Trophoblast cell (in vitro differentiated cells and primary cell): ENCODE measurements around the gene PITRM1. TPM values are rescaled to one million over a fixed set of nuclear protein-coding genes. Genes with fewer than 3 reads are reported as not detected.
"Not testable (repeated sequence)": the region's sequence is repeated elsewhere in the genome, so short reads cannot be mapped to it uniquely, and the experiment has no call there.

ENCODE experiments used
- DNase-seq, 2 donors: peaks; one replicate each; pipeline ENCODE4 v3.0.0-alpha.2; 2016
- H2AFZ ChIP-seq: 2 replicates; pipeline ENCODE4 v1.6.1; 2013; ENCODE audit warnings: low read length, moderate library complexity, mild to moderate bottlenecking; ENCODE audit not compliant: insufficient read depth, poor library complexity
- H2AK5ac ChIP-seq: 2 replicates; pipeline ENCODE4 v1.6.1; 2013; ENCODE audit warnings: mild to moderate bottlenecking, low read length
- H2BK120ac ChIP-seq: 2 replicates; pipeline ENCODE4 v1.6.1; 2013; ENCODE audit warnings: low read length, mild to moderate bottlenecking, moderate library complexity; ENCODE audit not compliant: insufficient read depth, poor library complexity
- H2BK12ac ChIP-seq: 2 replicates; pipeline ENCODE4 v1.6.1; 2013; ENCODE audit warnings: mild to moderate bottlenecking, low read length, moderate library complexity
- H2BK5ac ChIP-seq: 2 replicates; pipeline ENCODE4 v1.6.1; 2013; ENCODE audit warnings: low read length, low read depth, moderate library complexity, mild to moderate bottlenecking; ENCODE audit not compliant: poor library complexity
- H3K14ac ChIP-seq: 2 replicates; pipeline ENCODE4 v1.6.1; 2013; ENCODE audit warnings: mild to moderate bottlenecking, low read length
- H3K18ac ChIP-seq: 2 replicates; pipeline ENCODE4 v1.6.1; 2013; ENCODE audit warnings: mild to moderate bottlenecking, low read length
- H3K23ac ChIP-seq: 2 replicates; pipeline ENCODE4 v1.6.1; 2013; ENCODE audit warnings: low read length
- H3K27ac ChIP-seq: 2 replicates; pipeline ENCODE4 v1.5.1; 2013; ENCODE audit warnings: low read depth, mild to moderate bottlenecking, inconsistent platforms, low read length, moderate library complexity
- H3K27me3 ChIP-seq: 2 replicates; pipeline ENCODE4 v1.6.1; 2013; ENCODE audit warnings: inconsistent platforms, mild to moderate bottlenecking, low read length, moderate library complexity; ENCODE audit not compliant: insufficient read depth
- H3K36me3 ChIP-seq, 2 experiments: 1 replicate in 1 of 2; 2 replicates in 1 of 2; pipeline ENCODE4 v1.6.1; 2013; ENCODE audit warnings: low read length in 2 of 2, mild to moderate bottlenecking in 2 of 2, moderate library complexity in 1 of 2; ENCODE audit not compliant: insufficient read depth in 2 of 2, control insufficient read depth in 1 of 2
- H3K4ac ChIP-seq: 2 replicates; pipeline ENCODE4 v1.6.1; 2013; ENCODE audit warnings: low read depth, mild to moderate bottlenecking, low read length, moderate library complexity
- H3K4me1 ChIP-seq, 2 experiments: 1 replicate in 1 of 2; 2 replicates in 1 of 2; pipeline ENCODE4 v1.6.1; 2013; ENCODE audit warnings: low read length in 2 of 2, mild to moderate bottlenecking in 2 of 2, moderate library complexity in 1 of 2; ENCODE audit not compliant: insufficient read depth in 2 of 2, control insufficient read depth in 1 of 2
- H3K4me2 ChIP-seq: 2 replicates; pipeline ENCODE4 v1.6.1; 2013; ENCODE audit warnings: inconsistent platforms, mild to moderate bottlenecking, low read length, moderate library complexity
- H3K4me3 ChIP-seq: 2 replicates; pipeline ENCODE4 v1.5.1; 2013; ENCODE audit warnings: mild to moderate bottlenecking, low read depth, low read length, inconsistent platforms
- H3K79me1 ChIP-seq: one replicate; pipeline ENCODE4 v1.6.1; 2013; ENCODE audit warnings: low read length
- H3K79me2 ChIP-seq: 2 replicates; pipeline ENCODE4 v1.6.1; 2013; ENCODE audit warnings: low read length, mild to moderate bottlenecking; ENCODE audit not compliant: control insufficient read depth, insufficient read depth, poor library complexity
- H3K9ac ChIP-seq: 2 replicates; pipeline ENCODE4 v1.6.1; 2013; ENCODE audit warnings: mild to moderate bottlenecking, low read length
- H3K9me3 ChIP-seq: 2 replicates; pipeline ENCODE4 v1.6.1; 2013; ENCODE audit warnings: low read depth, mild to moderate bottlenecking, control low read depth, inconsistent platforms, low read length; ENCODE audit not compliant: insufficient read depth
- H4K12ac ChIP-seq: 2 replicates; pipeline ENCODE4 v1.6.1; 2013; ENCODE audit warnings: low read depth, mild to moderate bottlenecking, low read length, moderate library complexity
- H4K8ac ChIP-seq: 2 replicates; pipeline ENCODE4 v1.6.1; 2013; ENCODE audit warnings: low read depth, mild to moderate bottlenecking, low read length, moderate library complexity
- H4K91ac ChIP-seq: one replicate; pipeline ENCODE4 v1.6.1; 2013; ENCODE audit warnings: low read depth, mild to moderate bottlenecking, low read length, moderate library complexity
- WGBS: extraction: QIAGEN DNeasy Blood & Tissue Kit; methylation state at CpG from one replicate; pipeline ENCODE4 v1.1.7; 2013; ENCODE audit warnings: missing lambda C conversion rate; ENCODE audit not compliant: insufficient read length, insufficient coverage; ENCODE audit errors: extremely low coverage; 5-methylcytosine and 5-hydroxymethylcytosine counted together
- polyA plus RNA-seq: library from polyadenylated mRNA; stranded (reverse); fragments of 200-250 nt; gene quantifications from 2 replicates; pipeline ENCODE4 v1.2.3, GENCODE V29; 2013

Gene PITRM1, protein sequence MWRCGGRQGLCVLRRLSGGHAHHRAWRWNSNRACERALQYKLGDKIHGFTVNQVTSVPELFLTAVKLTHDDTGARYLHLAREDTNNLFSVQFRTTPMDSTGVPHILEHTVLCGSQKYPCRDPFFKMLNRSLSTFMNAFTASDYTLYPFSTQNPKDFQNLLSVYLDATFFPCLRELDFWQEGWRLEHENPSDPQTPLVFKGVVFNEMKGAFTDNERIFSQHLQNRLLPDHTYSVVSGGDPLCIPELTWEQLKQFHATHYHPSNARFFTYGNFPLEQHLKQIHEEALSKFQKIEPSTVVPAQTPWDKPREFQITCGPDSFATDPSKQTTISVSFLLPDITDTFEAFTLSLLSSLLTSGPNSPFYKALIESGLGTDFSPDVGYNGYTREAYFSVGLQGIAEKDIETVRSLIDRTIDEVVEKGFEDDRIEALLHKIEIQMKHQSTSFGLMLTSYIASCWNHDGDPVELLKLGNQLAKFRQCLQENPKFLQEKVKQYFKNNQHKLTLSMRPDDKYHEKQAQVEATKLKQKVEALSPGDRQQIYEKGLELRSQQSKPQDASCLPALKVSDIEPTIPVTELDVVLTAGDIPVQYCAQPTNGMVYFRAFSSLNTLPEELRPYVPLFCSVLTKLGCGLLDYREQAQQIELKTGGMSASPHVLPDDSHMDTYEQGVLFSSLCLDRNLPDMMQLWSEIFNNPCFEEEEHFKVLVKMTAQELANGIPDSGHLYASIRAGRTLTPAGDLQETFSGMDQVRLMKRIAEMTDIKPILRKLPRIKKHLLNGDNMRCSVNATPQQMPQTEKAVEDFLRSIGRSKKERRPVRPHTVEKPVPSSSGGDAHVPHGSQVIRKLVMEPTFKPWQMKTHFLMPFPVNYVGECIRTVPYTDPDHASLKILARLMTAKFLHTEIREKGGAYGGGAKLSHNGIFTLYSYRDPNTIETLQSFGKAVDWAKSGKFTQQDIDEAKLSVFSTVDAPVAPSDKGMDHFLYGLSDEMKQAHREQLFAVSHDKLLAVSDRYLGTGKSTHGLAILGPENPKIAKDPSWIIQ
- polyA plus RNA-seq, result 38.5 and 39.4 TPM in 2 replicates

DNA sequence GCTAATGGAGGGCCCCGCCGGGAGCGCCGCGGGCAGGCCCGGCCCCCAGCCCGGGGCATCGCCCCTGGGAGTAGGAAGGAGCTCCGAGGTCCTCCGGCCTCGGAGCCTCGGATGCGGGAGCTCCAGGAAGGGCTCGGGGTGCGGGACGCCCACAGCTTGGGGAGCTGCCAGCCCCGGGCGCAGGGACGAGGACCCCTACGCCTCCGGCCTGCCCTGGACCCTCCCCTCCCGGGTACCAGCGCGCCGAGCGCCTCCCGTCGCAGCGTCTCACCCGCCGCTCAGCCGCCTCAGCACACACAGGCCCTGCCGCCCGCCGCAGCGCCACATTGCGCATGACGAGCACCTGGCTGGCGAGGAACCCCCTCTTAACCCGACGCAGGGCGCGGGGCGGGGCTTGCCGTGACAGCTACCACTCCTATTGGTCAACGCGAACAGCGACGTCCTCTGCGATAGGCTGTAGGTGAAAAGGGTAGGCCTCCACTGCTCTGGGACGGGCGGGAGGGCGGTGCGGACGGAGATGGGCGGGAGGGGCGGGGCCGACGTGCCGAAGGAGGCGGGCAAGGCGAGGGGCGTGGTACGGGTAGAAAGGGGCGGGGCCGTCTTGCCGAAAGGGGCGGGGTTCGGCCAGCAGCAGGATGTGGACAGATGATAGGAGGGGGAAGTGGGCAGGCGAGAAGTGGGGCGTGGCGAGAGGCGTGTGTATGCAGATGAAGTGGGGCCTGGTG lies at the start of gene PITRM1:
PITRM1 (minus strand) TSS at position 337 of the 725 bp plus-strand sequence; CDS start at position 327, 10 bp downstream.
- Histone ChIP-seq H2AFZ (peak within 1 kb of the TSS; percentile 37), H2BK12ac (peak within 1 kb of the TSS; percentile 5), H3K23ac (no peak within 1 kb of the TSS), H4K12ac (peak within 1 kb of the TSS; percentile 63), H3K9me3 (no peaks in the 10 kb centered on the region), H3K18ac (peak within 1 kb of the TSS; percentile 49), H3K9ac (peak within 1 kb of the TSS; percentile 87), H3K4me1 (peaks cover 0 to 4% of the 10 kb centered on the region in 2 experiments), H3K79me1 (peaks cover 7% of the 10 kb centered on the region), H3K27me3 (no peaks in the 10 kb centered on the region), H3K36me3 (peaks cover 15 to 17% of the 10 kb centered on the region in 2 experiments), H3K4ac (peak within 1 kb of the TSS; percentile 20), H2AK5ac (peak within 1 kb of the TSS; percentile 7), H3K79me2 (peaks cover 2% of the 10 kb centered on the region), H3K4me2 (peak within 1 kb of the TSS; percentile 87), H3K14ac (peak within 1 kb of the TSS; percentile 67), H3K4me3 (peak within 1 kb of the TSS; percentile 91), H2BK5ac (peak within 1 kb of the TSS; percentile 26), H4K8ac (peak within 1 kb of the TSS; percentile 55), H2BK120ac (peak within 1 kb of the TSS; percentile 19), H3K27ac (peak within 1 kb of the TSS; percentile 58), H4K91ac (peak within 1 kb of the TSS; percentile 59)
- WGBS, result no CpG with 5 or more reads among the region's 73 CpGs
- DNase-seq, result peak; percentile 99

DNA sequence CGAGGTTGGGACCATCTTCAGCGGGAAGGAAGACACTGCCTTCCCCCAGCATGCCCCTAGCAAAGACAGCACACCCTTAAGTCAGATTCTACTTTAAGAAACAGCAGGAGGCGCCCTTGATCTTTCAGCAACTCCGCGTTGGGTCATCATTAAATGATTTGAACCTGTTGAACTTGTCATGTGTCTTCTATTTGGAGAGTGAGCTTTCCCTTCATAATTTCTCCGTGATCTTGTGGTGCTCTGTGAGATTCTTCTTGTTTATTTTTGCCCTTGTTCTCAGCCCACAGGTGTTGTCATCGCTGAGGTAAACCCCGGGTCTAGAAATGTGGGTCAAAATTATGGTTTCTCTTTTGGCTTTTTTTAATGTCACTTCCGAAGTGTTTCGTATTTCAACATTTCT lies 49.5 kb upstream of the PITRM1 start:
- peak overlapping the region; percentile 57 for H4K91ac ChIP-seq
- no peaks in the 10 kb centered on the region for H3K79me2 ChIP-seq
- H3K4me3 ChIP-seq, result no peak overlapping the region
- no peak overlapping the region for H4K8ac ChIP-seq
- no peak overlapping the region for H3K4me2 ChIP-seq
- peak overlapping the region; percentile 39 for H2BK12ac ChIP-seq
- no peak overlapping the region for H3K18ac ChIP-seq
- H3K4me1 ChIP-seq, result peaks cover 4 to 5% of the 10 kb centered on the region in 2 experiments
- H3K4ac ChIP-seq, result no peak overlapping the region
- H3K27ac ChIP-seq, result peak overlapping the region; percentile 75
- H2AK5ac ChIP-seq, result no peak overlapping the region
- peak overlapping the region; percentile 48 for H2BK120ac ChIP-seq
- no CpG with 5 or more reads among the region's 10 CpGs for WGBS
- peak overlapping the region; percentile 56 for H2BK5ac ChIP-seq
- H2AFZ ChIP-seq, result no peak overlapping the region
- no peak overlapping the region for H3K14ac ChIP-seq
- H4K12ac ChIP-seq, result no peak overlapping the region
- no peak overlapping the region for H3K23ac ChIP-seq
- H3K27me3 ChIP-seq, result no peaks in the 10 kb centered on the region
- DNase-seq, result peak; percentile 79 to 88
- peaks cover 2% of the 10 kb centered on the region for H3K9me3 ChIP-seq
- H3K79me1 ChIP-seq, result peaks cover 17% of the 10 kb centered on the region
- H3K9ac ChIP-seq, result no peak overlapping the region
- H3K36me3 ChIP-seq, result no peaks in the 10 kb centered on the region

DNA sequence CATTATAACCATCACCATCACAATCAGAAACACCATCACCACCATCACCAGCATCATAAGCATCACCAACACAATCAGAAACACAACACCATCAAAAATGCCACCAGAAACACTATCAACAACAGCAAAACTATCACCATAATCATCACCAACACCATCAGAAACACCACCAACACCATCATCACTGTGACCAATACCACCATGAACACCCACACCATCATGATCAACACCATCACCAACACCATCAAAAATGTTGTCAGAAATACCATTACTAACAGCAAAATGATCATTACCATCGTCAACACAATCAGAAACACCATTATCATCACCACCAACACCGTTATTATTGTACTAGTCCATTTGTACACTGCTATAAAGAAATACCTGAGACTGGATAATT lies 49.0 kb upstream of the PITRM1 start:
- H3K9me3 ChIP-seq, H2AFZ ChIP-seq, H2AK5ac ChIP-seq, H2BK5ac ChIP-seq, H3K36me3 ChIP-seq, H3K27me3 ChIP-seq, H3K9ac ChIP-seq, H4K12ac ChIP-seq, H3K4ac ChIP-seq, H3K23ac ChIP-seq, H3K18ac ChIP-seq, DNase-seq, H2BK120ac ChIP-seq, H3K4me2 ChIP-seq, H4K8ac ChIP-seq, H3K79me2 ChIP-seq, H3K4me1 ChIP-seq, H3K14ac ChIP-seq, H3K4me3 ChIP-seq, H3K27ac ChIP-seq, H2BK12ac ChIP-seq: not testable (repeated sequence)
- Histone ChIP-seq H4K91ac (peak overlapping the region; percentile 22), H3K79me1 (peaks cover 15% of the 10 kb centered on the region)
- no CpG with 5 or more reads among the region's 2 CpGs for WGBS

DNA sequence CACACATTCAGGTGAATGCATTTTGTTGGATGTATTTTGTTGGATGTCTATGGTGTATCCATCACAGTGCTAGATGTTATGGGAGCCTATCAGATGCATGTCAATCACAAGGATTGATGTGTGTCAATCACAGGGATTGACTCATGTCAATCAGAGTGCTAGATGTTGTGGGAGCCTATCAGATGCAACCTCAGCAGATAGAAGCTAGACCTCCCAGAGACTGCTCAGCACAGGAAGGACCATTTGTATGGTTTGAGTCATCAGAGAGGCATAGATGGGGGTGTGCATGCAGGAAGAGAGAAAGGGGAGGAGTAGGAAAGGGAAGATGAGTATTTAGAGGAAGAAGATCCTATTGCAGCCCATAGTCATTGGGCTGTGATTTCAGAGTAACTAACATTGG lies 48.3 kb upstream of the PITRM1 start:
- no peaks in the 10 kb centered on the region for H3K79me2 ChIP-seq
- H3K18ac ChIP-seq, result no peak overlapping the region
- H2BK5ac ChIP-seq, result no peak overlapping the region
- H4K91ac ChIP-seq, result no peak overlapping the region
- H2AFZ ChIP-seq, result no peak overlapping the region
- H3K79me1 ChIP-seq, result peaks cover 15% of the 10 kb centered on the region
- no peak overlapping the region for H2AK5ac ChIP-seq
- H3K4ac ChIP-seq, result no peak overlapping the region
- H3K36me3 ChIP-seq, result no peaks in the 10 kb centered on the region
- H3K4me3 ChIP-seq, result no peak overlapping the region
- H4K12ac ChIP-seq, result no peak overlapping the region
- no peak overlapping the region for H4K8ac ChIP-seq
- DNase-seq, result no peak
- peaks cover 2 to 4% of the 10 kb centered on the region in 2 experiments for H3K4me1 ChIP-seq
- H3K23ac ChIP-seq, result no peak overlapping the region
- no peak overlapping the region for H3K14ac ChIP-seq
- peaks cover 2% of the 10 kb centered on the region for H3K9me3 ChIP-seq
- no peak overlapping the region for H3K4me2 ChIP-seq
- H2BK12ac ChIP-seq, result no peak overlapping the region
- no peak overlapping the region for H3K27ac ChIP-seq
- no peaks in the 10 kb centered on the region for H3K27me3 ChIP-seq
- no peak overlapping the region for H3K9ac ChIP-seq
- no peak overlapping the region for H2BK120ac ChIP-seq
